Measurements from ENCODE around the gene SPTSSB.

- TF ChIP-seq, protein P1, sequence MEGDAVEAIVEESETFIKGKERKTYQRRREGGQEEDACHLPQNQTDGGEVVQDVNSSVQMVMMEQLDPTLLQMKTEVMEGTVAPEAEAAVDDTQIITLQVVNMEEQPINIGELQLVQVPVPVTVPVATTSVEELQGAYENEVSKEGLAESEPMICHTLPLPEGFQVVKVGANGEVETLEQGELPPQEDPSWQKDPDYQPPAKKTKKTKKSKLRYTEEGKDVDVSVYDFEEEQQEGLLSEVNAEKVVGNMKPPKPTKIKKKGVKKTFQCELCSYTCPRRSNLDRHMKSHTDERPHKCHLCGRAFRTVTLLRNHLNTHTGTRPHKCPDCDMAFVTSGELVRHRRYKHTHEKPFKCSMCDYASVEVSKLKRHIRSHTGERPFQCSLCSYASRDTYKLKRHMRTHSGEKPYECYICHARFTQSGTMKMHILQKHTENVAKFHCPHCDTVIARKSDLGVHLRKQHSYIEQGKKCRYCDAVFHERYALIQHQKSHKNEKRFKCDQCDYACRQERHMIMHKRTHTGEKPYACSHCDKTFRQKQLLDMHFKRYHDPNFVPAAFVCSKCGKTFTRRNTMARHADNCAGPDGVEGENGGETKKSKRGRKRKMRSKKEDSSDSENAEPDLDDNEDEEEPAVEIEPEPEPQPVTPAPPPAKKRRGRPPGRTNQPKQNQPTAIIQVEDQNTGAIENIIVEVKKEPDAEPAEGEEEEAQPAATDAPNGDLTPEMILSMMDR (IDR thresholded peaks at IDR 0.05), result no peak
- no peak for TF ChIP-seq POLR2A (IDR thresholded peaks at IDR 0.05)
Observed at GRCh38 chr3:161358488-161358887, 12.8 kb downstream of the SPTSSB start.
